ENCODE results near the gene TNFSF12. TPM values are rescaled to one million over a fixed set of nuclear protein-coding genes. Genes with fewer than 3 reads are reported as not detected.

TNFSF12 gene, protein sequence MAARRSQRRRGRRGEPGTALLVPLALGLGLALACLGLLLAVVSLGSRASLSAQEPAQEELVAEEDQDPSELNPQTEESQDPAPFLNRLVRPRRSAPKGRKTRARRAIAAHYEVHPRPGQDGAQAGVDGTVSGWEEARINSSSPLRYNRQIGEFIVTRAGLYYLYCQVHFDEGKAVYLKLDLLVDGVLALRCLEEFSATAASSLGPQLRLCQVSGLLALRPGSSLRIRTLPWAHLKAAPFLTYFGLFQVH
- total RNA-seq (10 to 100 TPM; 20.3 to 49.5 (median 35.1) TPM), polyA plus RNA-seq (10 to 100 TPM; 19.6 to 36.8 TPM)
- long read RNA-seq, donor 1, transcript TNFSF12-201 (7 exons, 1,553 nt), result major isoform, 16 of 36 reads
- long read RNA-seq, donor 1, partial matches to known transcripts, result 8 of 36 reads
- long read RNA-seq, donor 1, other reads (novel, unspliced or antisense), result 7 of 36 reads
- long read RNA-seq, donor 2, partial matches to known transcripts, result 4 of 5 reads
- long read RNA-seq, donor 2, other reads (novel, unspliced or antisense), result 0 of 5 reads
- long read RNA-seq, donor 3, partial matches to known transcripts, result 2 of 11 reads
- long read RNA-seq, donor 3, other reads (novel, unspliced or antisense), result 5 of 11 reads

DNA sequence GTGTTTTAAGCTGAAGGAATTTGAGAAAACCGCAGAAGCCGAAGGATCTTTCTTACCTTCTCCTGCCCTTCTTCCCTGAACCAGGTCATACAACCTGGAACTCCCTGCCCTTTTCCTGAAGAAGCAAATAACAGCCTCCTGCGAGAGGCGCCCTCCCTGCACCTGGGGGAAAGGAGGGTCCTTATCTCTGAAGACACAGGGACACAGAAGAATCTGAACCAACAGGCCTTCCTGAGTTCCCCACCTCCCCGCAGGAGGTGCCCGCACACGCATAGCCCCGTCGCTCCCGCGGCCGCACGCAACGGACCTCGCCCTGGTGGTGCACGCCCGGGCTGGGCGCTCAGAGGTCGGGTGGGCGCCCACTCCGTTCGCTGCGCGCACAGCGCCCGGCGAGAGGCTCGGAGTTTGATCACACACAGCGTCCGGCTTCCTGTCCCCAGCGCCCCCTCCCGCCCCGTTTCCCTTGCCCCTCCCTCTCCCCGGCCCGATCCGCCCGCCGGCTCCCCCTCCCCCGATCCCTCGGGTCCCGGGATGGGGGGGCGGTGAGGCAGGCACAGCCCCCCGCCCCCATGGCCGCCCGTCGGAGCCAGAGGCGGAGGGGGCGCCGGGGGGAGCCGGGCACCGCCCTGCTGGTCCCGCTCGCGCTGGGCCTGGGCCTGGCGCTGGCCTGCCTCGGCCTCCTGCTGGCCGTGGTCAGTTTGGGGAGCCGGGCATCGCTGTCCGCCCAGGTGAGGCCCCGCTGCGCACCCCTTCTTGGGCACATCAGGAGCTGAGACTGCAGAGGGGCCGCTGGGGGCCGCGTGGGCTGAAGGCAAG is at the start of gene TNFSF12:
Gene TNFSF12, plus strand, starts transcription at position 474 of the 816 bp plus-strand sequence. Its CDS starts 96 bp downstream, at position 570.
- intact Hi-C loops (cut with DNase I), result no loop called here
- WGBS, 4 donors, result 2 to 4% (median 2%) methylated on average over 35 to 65 of the region's 65 CpGs
- peak; percentile 68 to 89 (median 87) for DNase-seq

DNA sequence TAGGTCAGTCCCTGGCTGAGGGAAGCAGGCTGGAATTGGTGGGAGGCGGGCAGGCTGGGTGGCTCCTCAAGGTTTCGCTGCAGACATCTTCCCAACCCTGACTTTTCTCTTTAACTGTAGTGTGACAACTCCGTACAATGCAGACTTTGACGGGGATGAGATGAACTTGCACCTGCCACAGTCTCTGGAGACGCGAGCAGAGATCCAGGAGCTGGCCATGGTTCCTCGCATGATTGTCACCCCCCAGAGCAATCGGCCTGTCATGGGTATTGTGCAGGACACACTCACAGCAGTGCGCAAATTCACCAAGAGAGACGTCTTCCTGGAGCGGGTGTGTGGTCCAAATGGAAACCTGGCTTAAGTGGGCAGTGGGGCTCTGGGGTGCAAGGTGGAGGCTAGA is 49.7 kb upstream of the TNFSF12 start:
- peaks cover 0 to 32% (median 10%) of the 10 kb centered on the region in 12 donors for H3K4me1 ChIP-seq
- 84 to 90% (median 87%) methylated on average over 11 of the region's 11 CpGs for WGBS, 4 donors
- H3K36me3 ChIP-seq, result peaks cover 20 to 93% (median 82%) of the 10 kb centered on the region in 9 donors
- H3K9me3 ChIP-seq, result no peaks in the 10 kb centered on the region
- TF ChIP-seq, protein P1, sequence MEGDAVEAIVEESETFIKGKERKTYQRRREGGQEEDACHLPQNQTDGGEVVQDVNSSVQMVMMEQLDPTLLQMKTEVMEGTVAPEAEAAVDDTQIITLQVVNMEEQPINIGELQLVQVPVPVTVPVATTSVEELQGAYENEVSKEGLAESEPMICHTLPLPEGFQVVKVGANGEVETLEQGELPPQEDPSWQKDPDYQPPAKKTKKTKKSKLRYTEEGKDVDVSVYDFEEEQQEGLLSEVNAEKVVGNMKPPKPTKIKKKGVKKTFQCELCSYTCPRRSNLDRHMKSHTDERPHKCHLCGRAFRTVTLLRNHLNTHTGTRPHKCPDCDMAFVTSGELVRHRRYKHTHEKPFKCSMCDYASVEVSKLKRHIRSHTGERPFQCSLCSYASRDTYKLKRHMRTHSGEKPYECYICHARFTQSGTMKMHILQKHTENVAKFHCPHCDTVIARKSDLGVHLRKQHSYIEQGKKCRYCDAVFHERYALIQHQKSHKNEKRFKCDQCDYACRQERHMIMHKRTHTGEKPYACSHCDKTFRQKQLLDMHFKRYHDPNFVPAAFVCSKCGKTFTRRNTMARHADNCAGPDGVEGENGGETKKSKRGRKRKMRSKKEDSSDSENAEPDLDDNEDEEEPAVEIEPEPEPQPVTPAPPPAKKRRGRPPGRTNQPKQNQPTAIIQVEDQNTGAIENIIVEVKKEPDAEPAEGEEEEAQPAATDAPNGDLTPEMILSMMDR (IDR thresholded peaks at IDR 0.05), result no peak
- TF ChIP-seq POLR2A (IDR thresholded peaks at IDR 0.05), result no peak
- no peaks in the 10 kb centered on the region for H3K27me3 ChIP-seq
- H3K4me3 ChIP-seq, result no peak overlapping the region
- no peak for ATAC-seq
- intact Hi-C loops (cut with DNase I), result no loop called here
- no peak for DNase-seq
- no peak overlapping the region for H3K27ac ChIP-seq

More for the DNA sequence above, at the start of gene TNFSF12:
- H3K4me1 ChIP-seq, result peaks cover 0 to 54% (median 20%) of the 10 kb centered on the region in 12 donors
- no peaks in the 10 kb centered on the region for H3K9me3 ChIP-seq
- peak; percentile 55 to 89 (median 86) for ATAC-seq
- TF ChIP-seq POLR2A (IDR thresholded peaks at IDR 0.05), result peak in 1 of 2 donors; percentile 61
- TF ChIP-seq, protein P1 (IDR thresholded peaks at IDR 0.05), result peak in 6 of 12 donors; percentile 4 to 41 (median 25)
- H3K27me3 ChIP-seq, result no peaks in the 10 kb centered on the region
- peak within 1 kb of the TSS; percentile 41 to 96 (median 74) for H3K4me3 ChIP-seq
- peak within 1 kb of the TSS; percentile 75 to 98 (median 95) for H3K27ac ChIP-seq
- H3K36me3 ChIP-seq, result peaks cover 0 to 19% (median 6%) of the 10 kb centered on the region in 9 donors

DNA sequence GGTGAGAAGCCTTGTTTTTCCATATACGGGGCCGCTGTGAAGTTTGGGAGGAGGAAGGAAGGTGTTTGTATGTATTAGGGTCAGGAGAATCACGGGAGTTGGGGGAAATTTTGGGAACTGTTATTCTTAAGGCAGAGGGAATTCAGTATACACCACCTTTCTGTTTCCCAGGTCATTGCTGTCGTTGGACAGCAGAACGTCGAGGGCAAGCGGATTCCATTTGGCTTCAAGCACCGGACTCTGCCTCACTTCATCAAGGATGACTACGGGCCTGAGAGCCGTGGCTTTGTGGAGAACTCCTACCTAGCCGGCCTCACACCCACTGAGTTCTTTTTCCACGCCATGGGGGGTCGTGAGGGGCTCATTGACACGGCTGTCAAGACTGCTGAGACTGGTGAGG is 47.1 kb upstream of the TNFSF12 start:
- Histone ChIP-seq H3K4me1 (peaks cover 0 to 16% (median 7%) of the 10 kb centered on the region in 12 donors), H3K27ac (no peak overlapping the region), H3K9me3 (no peaks in the 10 kb centered on the region), H3K27me3 (no peaks in the 10 kb centered on the region), H3K36me3 (peaks cover 20 to 100% (median 100%) of the 10 kb centered on the region in 9 donors), H3K4me3 (no peak overlapping the region)
- TF ChIP-seq, protein P1 (IDR thresholded peaks at IDR 0.05), result no peak
- TF ChIP-seq POLR2A (IDR thresholded peaks at IDR 0.05), result no peak
- ATAC-seq, result no peak
- DNase-seq, result no peak
- intact Hi-C loops (cut with DNase I), result loop anchor here in 2 of 10 donors (10.0 kb wide), 2 partner anchors 137 to 147 kb away; partner anchors contain the start of genes KCTD11 (in 1 of the 2) and TMEM95 (in 1 of the 2)
- WGBS, 4 donors, result 78 to 88% (median 86%) methylated on average over 12 to 14 of the region's 14 CpGs

Measured in heart left ventricle (tissue), 16 donors.